A549 (cell line): Measurements from ENCODE around the gene RRP36.

Experiments
- CEBPB ChIP-seq, 2 experiments: fragments of >200 bp in 1 of 2; sonication (Bioruptor Twin) in 1 of 2; formaldehyde crosslinking in 1 of 2; IDR thresholded peaks; 2 replicates each; pipeline ENCODE4 v1.6.1; 2012 to 2016
- EP300 ChIP-seq, 2 experiments: fragments of >200 bp; sonication (Bioruptor Twin); formaldehyde crosslinking; IDR thresholded peaks; 2 replicates in 1 of 2; 3 replicates in 1 of 2; pipeline ENCODE4 v1.6.1; 2016 to 2017
- HOXA7 ChIP-seq: fragments of 250-450 bp; sonication (Bioruptor Pico); IDR thresholded peaks from 2 replicates; pipeline ENCODE4 v1.5.0; 2020; ENCODE audit warnings: mild to moderate bottlenecking, moderate library complexity
- HOXB13 ChIP-seq: fragments of 250-450 bp; sonication (Bioruptor Pico); IDR thresholded peaks from 2 replicates; pipeline ENCODE4 v1.5.0; 2020; ENCODE audit warnings: low read depth, mild to moderate bottlenecking, moderate library complexity
- JUN ChIP-seq, 2 experiments: fragments of >200 bp; sonication (Bioruptor Twin); formaldehyde crosslinking; IDR thresholded peaks; 2 replicates in 1 of 2; 3 replicates in 1 of 2; pipeline ENCODE4 v1.6.1; 2016 to 2017
- KDM1A ChIP-seq: fragments of 200-600 bp; sonication (generic); IDR thresholded peaks from 2 replicates; pipeline ENCODE4 v1.6.1; 2016; ENCODE audit warnings: low read depth, mild to moderate bottlenecking
- MAZ ChIP-seq: fragments of 150-350 bp; IDR thresholded peaks from 2 replicates; pipeline ENCODE4 v1.6.1; 2014; ENCODE audit warnings: antibody characterized with exemption, low read depth, low read length, borderline replicate concordance
- POLR2A ChIP-seq: IDR thresholded peaks from 2 replicates; pipeline ENCODE4 v1.6.1; 2012; ENCODE audit warnings: mild to moderate bottlenecking, low read length
- RFX5 ChIP-seq: fragments of 450-650 bp; IDR thresholded peaks from 2 replicates; pipeline ENCODE4 v1.7.1; 2014; ENCODE audit warnings: antibody characterized with exemption, mild to moderate bottlenecking, moderate library complexity
- TF ChIP-seq, protein P1 (sequence below): fragments of >200 bp; sonication (Bioruptor Twin); formaldehyde crosslinking; IDR thresholded peaks from 3 replicates; pipeline ENCODE4 v1.5.1; 2016

DNA sequence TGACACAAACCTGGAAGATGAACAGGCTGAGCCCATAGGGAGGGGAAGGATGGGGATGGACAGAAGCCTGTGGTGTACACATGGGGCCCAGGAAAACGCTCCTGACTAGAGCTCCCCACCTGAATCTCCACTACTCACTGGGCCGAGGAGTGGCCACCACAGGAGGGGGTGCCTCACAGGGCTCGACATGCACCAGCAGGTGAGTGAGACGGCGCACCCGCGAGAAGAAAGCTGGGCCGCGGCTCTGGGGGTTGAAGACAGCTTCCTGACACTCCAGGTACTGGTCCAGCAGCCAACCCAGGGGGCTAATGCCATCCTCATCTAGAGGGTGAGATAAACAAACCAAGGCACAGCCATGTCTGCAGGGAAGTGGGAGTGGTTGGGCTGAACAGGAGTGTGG lies 21.9 kb downstream of the RRP36 start:
- TF ChIP-seq, protein P1, sequence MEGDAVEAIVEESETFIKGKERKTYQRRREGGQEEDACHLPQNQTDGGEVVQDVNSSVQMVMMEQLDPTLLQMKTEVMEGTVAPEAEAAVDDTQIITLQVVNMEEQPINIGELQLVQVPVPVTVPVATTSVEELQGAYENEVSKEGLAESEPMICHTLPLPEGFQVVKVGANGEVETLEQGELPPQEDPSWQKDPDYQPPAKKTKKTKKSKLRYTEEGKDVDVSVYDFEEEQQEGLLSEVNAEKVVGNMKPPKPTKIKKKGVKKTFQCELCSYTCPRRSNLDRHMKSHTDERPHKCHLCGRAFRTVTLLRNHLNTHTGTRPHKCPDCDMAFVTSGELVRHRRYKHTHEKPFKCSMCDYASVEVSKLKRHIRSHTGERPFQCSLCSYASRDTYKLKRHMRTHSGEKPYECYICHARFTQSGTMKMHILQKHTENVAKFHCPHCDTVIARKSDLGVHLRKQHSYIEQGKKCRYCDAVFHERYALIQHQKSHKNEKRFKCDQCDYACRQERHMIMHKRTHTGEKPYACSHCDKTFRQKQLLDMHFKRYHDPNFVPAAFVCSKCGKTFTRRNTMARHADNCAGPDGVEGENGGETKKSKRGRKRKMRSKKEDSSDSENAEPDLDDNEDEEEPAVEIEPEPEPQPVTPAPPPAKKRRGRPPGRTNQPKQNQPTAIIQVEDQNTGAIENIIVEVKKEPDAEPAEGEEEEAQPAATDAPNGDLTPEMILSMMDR, result no peak
- TF ChIP-seq POLR2A (no peak), MAZ (no peak), HOXA7 (CRISPR knock-in tag) (no peak), KDM1A (no peak), RFX5 (no peak), CEBPB (IDR thresholded peaks at IDR 0.05) (no peak), HOXB13 (CRISPR knock-in tag) (no peak), JUN (IDR thresholded peaks at IDR 0.05) (no peak), EP300 (IDR thresholded peaks at IDR 0.05) (no peak)
